NCI-H187 treated with DMSO at 0.1 percent for 48 hours (cell line): ENCODE measurements around the gene PRKG1.

Source experiments
- DNase-seq: peaks from one replicate; lab custom pipeline; 2025; lab: John Stamatoyannopoulos, UW

Gene PRKG1

GRCh38 chr10:52063159-52063558 is 988.9 kb downstream of the PRKG1 start:
- no peak for DNase-seq

DNA sequence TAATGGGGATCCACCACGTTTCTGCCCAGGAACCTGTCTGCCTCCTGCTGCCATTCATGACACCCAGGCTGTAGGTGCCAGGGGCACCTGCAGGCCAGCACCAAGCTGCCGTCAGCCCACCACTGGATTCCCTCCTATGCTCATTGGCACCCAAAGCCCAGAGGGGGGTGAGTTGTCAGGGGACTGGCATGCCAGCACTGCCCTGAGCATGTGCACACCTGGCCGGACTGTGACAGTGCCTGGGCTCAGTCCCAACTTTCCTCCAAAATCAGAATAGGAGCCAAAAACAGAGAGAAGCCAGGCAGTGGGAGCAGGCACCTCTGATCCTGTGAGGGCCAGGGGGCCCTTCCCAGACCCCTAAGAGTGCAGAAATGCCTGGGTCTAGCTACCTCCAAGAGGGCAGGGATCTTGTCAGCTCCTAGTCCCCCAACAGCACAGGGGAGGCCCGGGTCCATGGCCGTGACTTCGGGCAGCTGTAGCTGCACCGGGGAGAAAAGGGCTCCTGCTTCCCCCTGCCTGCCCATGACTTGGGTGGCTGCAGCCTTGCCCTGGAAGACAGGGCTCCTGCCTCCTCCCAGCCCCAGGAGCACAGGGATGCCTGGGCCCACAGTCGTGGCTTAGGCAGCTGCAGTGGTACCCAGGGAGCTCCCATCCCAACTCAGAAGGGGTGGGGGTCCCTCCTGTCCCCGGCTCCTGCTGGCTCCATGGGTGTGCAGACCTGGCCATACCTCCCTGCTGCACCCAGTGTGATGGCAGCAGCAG is 990.0 kb downstream of the PRKG1 start:
- no peak for DNase-seq

DNA sequence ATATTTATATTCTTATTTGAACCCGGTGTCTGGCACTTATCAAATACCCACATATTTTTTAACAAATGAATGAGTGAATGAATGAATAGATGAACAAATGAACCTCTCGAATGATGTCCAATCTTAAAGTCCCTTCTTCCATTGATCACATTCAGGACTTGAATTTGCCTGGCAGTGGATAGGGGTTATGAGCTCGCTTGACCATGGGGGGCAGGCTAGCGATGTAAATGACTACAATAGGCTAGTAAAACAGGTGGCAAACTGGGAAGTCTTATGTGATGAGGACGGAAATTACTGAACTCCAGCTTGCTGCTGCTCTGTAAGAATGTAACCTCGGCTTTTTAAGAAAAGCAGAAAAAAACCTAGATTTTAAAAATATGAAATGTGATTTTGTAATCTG is 992.1 kb downstream of the PRKG1 start:
- no peak for DNase-seq

DNA sequence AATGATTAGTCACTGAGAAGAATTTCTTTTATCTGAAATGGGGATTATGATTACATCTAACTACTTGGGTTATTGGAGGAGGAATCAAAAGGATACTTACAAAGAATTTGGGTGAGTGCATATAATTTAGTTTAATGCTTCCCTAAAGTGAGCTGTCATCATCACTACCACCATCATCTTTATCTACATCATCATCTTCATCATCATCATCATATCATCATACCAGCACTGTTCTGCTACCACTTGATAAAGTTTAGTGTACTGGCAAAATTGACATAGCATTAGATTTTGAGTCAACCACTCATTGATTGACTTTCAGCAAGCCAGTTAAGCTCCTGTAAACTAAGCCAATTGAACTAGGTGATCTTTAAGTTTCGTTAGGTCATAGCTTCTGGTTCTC is 994.2 kb downstream of the PRKG1 start:
- DNase-seq = no peak

GRCh38 chr10:52071814-52072213 is 997.5 kb downstream of the PRKG1 start:
- no peak for DNase-seq

DNA sequence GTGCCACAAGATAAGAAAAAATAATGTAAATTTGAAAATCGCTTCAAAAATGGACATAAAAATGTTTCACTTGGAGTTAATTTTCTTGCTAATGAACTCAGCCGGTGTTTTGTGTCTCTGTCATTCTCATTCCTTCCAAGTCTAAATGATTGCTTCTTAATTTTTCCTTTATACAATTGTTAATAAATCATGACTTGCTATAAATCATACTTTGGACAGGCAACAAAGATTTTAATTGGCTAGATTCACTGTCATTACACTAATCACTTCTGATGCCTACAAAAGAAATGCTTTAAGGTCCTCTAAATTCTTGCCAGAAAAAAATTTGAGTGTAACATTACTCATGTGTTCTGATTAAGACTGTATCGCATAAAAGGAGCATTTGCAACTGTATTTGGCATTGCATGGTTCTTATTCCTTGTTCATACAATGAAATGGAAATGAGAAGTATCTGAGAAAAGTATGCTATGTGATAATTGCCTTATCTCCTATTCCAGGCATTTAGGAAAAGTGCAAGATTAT is 1000.3 kb downstream of the PRKG1 start:
- no peak for DNase-seq

DNA sequence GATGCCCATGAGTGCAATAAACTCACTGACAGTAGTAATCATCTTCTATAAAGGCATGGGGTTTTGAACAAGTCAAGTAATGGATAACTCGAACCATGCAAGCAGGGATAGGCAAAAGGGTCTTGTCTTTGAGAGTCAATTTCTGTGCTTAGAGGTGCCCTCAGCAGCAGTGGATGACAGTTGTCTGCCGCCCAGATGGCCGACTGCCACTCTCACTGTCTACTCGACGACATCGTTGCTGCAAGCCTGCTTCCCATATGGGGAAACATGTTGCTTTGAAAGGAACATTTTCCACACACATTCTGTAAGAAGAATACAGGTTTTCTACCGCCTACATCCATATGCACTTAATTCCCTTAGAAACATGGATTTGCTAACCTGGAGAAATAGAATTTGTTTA is 1003.5 kb downstream of the PRKG1 start:
- no peak for DNase-seq

DNA sequence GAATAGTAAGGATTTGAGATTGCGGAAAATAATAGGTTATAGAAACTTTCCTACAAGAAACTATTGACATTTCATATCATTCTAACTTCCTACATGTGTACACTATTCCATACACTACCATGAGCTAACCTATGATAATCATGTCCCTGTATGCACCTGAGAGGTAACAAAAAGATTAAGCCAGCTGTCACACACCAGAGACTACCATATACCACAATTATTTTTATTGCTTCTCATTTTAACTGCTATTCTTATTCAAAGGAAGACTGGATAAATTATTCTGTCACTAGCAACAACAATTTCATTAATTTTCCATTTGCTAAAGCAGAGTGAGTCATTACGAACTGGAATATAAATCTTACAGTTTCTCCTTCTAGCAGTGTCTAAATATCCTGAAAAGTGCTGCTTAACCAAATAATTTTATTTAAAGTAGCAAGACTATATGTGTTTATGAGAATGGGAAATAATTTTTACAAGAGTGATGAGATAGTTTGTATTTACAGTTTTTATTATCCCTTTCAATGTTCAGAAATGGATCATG is 1004.2 kb downstream of the PRKG1 start:
- no peak for DNase-seq

GRCh38 chr10:52082307-52082706 is 1008.0 kb downstream of the PRKG1 start:
- no peak for DNase-seq

GRCh38 chr10:52083422-52083821 is 1009.1 kb downstream of the PRKG1 start:
- DNase-seq = no peak

DNA sequence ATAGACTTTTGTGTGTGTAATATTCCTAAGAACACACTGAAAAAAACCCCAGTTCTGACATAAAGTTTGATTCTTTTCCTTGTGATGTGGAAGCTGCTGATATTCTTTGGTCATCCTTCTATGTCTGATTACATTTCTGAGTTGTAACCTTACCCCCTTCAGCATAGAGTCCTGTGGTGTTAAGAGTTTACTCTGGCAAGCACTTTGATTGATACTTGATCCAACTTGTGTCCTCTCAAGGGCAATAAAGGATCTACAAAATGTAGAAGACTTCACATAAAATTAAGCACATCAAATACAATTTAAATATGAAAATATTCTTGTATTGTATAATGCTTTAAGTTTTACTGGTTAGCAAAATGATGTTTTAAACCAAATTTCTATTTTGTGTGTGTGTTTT is 1018.1 kb downstream of the PRKG1 start:
- no peak for DNase-seq

DNA sequence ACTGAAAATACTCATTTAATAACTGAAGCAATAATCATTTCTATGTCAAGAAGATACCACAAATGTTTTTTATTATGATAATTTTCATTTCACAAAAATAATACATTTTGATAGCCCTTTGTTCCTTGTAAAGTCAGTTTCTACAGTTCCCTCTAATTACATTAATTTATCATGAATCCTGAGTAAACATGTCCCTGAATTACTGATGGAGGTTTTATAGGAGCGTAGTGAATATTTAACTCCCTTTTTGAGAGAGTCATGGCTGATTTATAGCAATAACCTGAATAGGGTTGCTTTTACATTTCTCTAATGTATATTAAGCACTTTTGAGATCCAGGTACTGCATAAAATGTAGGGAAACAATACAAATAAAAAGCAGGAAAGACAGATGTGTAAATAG is 1023.8 kb downstream of the PRKG1 start:
- DNase-seq = no peak

GRCh38 chr10:52099026-52099600 is 1024.8 kb downstream of the PRKG1 start:
- no peak for DNase-seq

GRCh38 chr10:52100011-52100547 is 1025.8 kb downstream of the PRKG1 start:
- DNase-seq = no peak

- DNase-seq = no peak
Observed at GRCh38 chr10:52105301-52105700, 1031.0 kb downstream of the PRKG1 start.

- no peak for DNase-seq
Observed at GRCh38 chr10:52106011-52106410, 1031.7 kb downstream of the PRKG1 start.

- no peak for DNase-seq
Observed at GRCh38 chr10:52106899-52107298, 1032.6 kb downstream of the PRKG1 start.

GRCh38 chr10:52108236-52108635 is 1033.9 kb downstream of the PRKG1 start:
- DNase-seq = no peak

GRCh38 chr10:52110576-52110975 is 1036.3 kb downstream of the PRKG1 start:
- DNase-seq = no peak

DNA sequence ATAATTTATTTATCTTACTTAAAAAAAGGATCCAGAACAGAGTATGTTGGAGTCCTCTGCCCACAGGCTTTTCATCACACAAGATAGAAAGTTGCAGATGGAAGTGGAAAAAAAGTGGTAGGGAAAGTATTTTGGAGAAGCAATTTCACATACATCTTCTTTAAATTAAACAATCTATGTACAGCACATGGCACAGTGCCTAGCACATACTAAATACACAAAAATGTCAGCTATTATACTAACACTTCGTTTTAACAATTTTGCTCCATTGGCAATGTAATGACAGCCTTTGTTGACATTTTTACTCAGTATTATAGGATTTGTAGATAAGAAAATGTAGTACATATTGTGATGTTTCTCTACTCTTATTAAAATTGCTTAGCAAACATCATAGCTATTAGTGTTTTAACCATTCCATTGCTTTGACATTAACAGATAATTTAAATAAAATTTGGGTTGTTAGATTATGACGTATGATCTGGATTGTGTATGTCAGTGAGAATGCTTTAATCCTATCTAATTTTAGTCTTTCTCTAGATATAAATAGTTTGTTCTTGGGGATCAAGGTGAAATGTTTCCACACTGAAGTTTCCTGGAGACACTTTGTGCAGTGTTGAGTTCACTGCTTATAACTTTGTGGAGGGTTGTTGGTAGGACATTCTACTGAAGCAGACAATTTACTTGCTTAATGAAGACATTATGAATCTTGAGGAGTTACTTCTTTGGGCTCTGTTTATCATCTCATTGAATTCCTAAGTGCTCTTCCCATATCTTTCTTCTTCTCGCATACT is 1037.0 kb downstream of the PRKG1 start:
- no peak for DNase-seq

- no peak for DNase-seq
Observed at GRCh38 chr10:52115823-52116222, 1041.5 kb downstream of the PRKG1 start.

- no peak for DNase-seq
Observed at GRCh38 chr10:52119507-52119906, 1045.2 kb downstream of the PRKG1 start.
